SK-N-SH (cell line): ENCODE data around the gene SERTM1. TPM values are rescaled to one million over a fixed set of nuclear protein-coding genes. Genes with fewer than 3 reads are reported as not detected.

Experiments
- CTCF ChIA-PET: fragments of 300-600, 350-600 bp; formaldehyde crosslinking; extraction: SDS; loops from one replicate; lab custom pipeline; 2021; lab: Yijun Ruan, JAX
- POLR2A ChIA-PET: fragments of 350-600 bp; sonication (Branson Sonifier 250); formaldehyde crosslinking; extraction: SDS; loops from one replicate; lab custom pipeline; 2020; ENCODE audit warnings: antibody characterized with exemption, inconsistent platforms; lab: Yijun Ruan, JAX
- DNase-seq: peaks from one replicate; pipeline ENCODE4 v3.0.0; 2012
- H2AFZ ChIP-seq: fragments of 200-600 bp; sonication (generic); 2 replicates; pipeline ENCODE4 v1.8.1; 2016; ENCODE audit warnings: antibody characterized with exemption, mild to moderate bottlenecking, low read depth
- H3F3A ChIP-seq: fragments of 200-600 bp; sonication (generic); replicated peaks from 2 replicates; pipeline ENCODE3; 2016; ENCODE audit warnings: antibody characterized with exemption, mild to moderate bottlenecking; ENCODE audit not compliant: insufficient read depth
- H3K27ac ChIP-seq, 2 experiments: fragments of 200-500 bp in 1 of 2; fragments of 200-600 bp in 1 of 2; sonication (Bioruptor generic) in 1 of 2; sonication (generic), shearing (Covaris generic) in 1 of 2; 2 replicates each; pipeline versions ENCODE4 v1.5.1 to v1.6.1; 2014 to 2016; ENCODE audit warnings: low read depth in 2 of 2, inconsistent platforms in 1 of 2, low read length in 1 of 2, mild to moderate bottlenecking in 1 of 2, mixed read lengths in 1 of 2
- H3K27me3 ChIP-seq: fragments of 200-600 bp; sonication (generic), shearing (Covaris generic); 2 replicates; pipeline ENCODE4 v1.6.1; 2016; ENCODE audit warnings: mixed run types; ENCODE audit not compliant: insufficient read depth
- H3K36me3 ChIP-seq, 2 experiments: fragments of 200-500 bp in 1 of 2; fragments of 200-600 bp in 1 of 2; sonication (Bioruptor generic) in 1 of 2; sonication (generic) in 1 of 2; replicated peaks in 1 of 2; 2 replicates each; pipeline versions ENCODE3 to v1.5.1; 2014 to 2016; ENCODE audit warnings: low read length in 1 of 2, mild to moderate bottlenecking in 1 of 2; ENCODE audit not compliant: insufficient read depth in 2 of 2, control insufficient read depth in 1 of 2
- H3K4me1 ChIP-seq, 2 experiments: fragments of 200-500 bp in 1 of 2; fragments of 200-600 bp in 1 of 2; sonication (Bioruptor generic) in 1 of 2; sonication (generic), shearing (Covaris generic) in 1 of 2; 2 replicates each; pipeline versions ENCODE4 v1.5.1 to v1.6.1; 2014 to 2016; ENCODE audit warnings: low read depth in 1 of 2, low read length in 1 of 2, mixed run types in 1 of 2; ENCODE audit not compliant: insufficient read depth in 2 of 2, control insufficient read depth in 1 of 2
- H3K4me2 ChIP-seq: fragments of 200-600 bp; sonication (generic), shearing (Covaris generic); 2 replicates; pipeline ENCODE4 v1.6.1; 2017; ENCODE audit warnings: mixed run types
- H3K4me3 ChIP-seq, 2 experiments: fragments of 200-500 bp in 1 of 2; fragments of 200-600 bp in 1 of 2; sonication (Bioruptor generic) in 1 of 2; sonication (generic), shearing (Covaris generic) in 1 of 2; 2 replicates each; pipeline versions ENCODE4 v1.5.1 to v1.8.1; 2014 to 2016; ENCODE audit warnings: low read depth in 2 of 2, inconsistent platforms in 1 of 2, low read length in 1 of 2, mild to moderate bottlenecking in 1 of 2, mixed read lengths in 1 of 2, moderate library complexity in 1 of 2
- H3K79me2 ChIP-seq: fragments of 200-600 bp; sonication (generic); 2 replicates; pipeline ENCODE4 v1.8.1; 2017; ENCODE audit warnings: mild to moderate bottlenecking; ENCODE audit not compliant: insufficient read depth
- H3K9ac ChIP-seq: fragments of 200-600 bp; sonication (generic); 2 replicates; pipeline ENCODE4 v1.6.1; 2017; ENCODE audit warnings: mixed run types
- H3K9me2 ChIP-seq: fragments of 200-600 bp; sonication (generic); 2 replicates; pipeline ENCODE4 v1.6.1; 2017; ENCODE audit warnings: mixed run types
- H3K9me3 ChIP-seq: fragments of 200-600 bp; sonication (generic); 2 replicates; pipeline ENCODE4 v1.6.1; 2017; ENCODE audit warnings: mixed run types, mild to moderate bottlenecking, moderate library complexity
- H4K20me1 ChIP-seq: fragments of 200-600 bp; sonication (generic); 2 replicates; pipeline ENCODE4 v1.6.1; 2017; ENCODE audit warnings: mild to moderate bottlenecking, mixed run types; ENCODE audit not compliant: insufficient read depth
- CHD2 ChIP-seq: fragments of 150-350 bp; IDR thresholded peaks from 2 replicates; pipeline ENCODE4 v1.6.1; 2018; ENCODE audit warnings: low read length; ENCODE audit not compliant: partially characterized antibody
- CTCF ChIP-seq: fragments of 200-600 bp; sonication (generic); IDR thresholded peaks from 2 replicates; pipeline ENCODE4 v1.6.1; 2017; ENCODE audit warnings: antibody characterized with exemption, mild to moderate bottlenecking, moderate library complexity
- ELF1 ChIP-seq: IDR thresholded peaks from 2 replicates; pipeline ENCODE4 v1.4.0; 2012
- EZH2phosphoT487 ChIP-seq: fragments of 200-600 bp; sonication (generic); IDR thresholded peaks from 2 replicates; pipeline ENCODE4 v1.6.1; 2017; ENCODE audit warnings: low read depth, mixed run types, mild to moderate bottlenecking, antibody characterized with exemption, moderate library complexity, borderline replicate concordance
- FOSL2 ChIP-seq: IDR thresholded peaks from 2 replicates; pipeline ENCODE4 v1.4.0; 2012; ENCODE audit warnings: low read depth, mild to moderate bottlenecking, moderate library complexity, borderline replicate concordance
- FOXM1 ChIP-seq: IDR thresholded peaks from 2 replicates; pipeline ENCODE4 v1.4.0; 2012; ENCODE audit warnings: low read depth, mild to moderate bottlenecking
- GATA2 ChIP-seq: sonication (generic); formaldehyde crosslinking; IDR thresholded peaks from 2 replicates; pipeline ENCODE4 v1.5.0; 2020; ENCODE audit warnings: mild to moderate bottlenecking, missing genetic modification reagents
- IRF3 ChIP-seq: fragments of 150-350 bp; IDR thresholded peaks from 2 replicates; pipeline ENCODE4 v1.6.1; 2016; ENCODE audit warnings: mild to moderate bottlenecking, low read depth, low read length
- MEF2A ChIP-seq: IDR thresholded peaks from 2 replicates; pipeline ENCODE4 v1.4.0; 2012; ENCODE audit warnings: low read depth, borderline replicate concordance
- MXI1 ChIP-seq: IDR thresholded peaks from 2 replicates; pipeline ENCODE4 v1.6.1; 2012; ENCODE audit warnings: mild to moderate bottlenecking, low read depth, low read length, improper control_type of control experiment
- NFIC ChIP-seq: IDR thresholded peaks from 2 replicates; pipeline ENCODE4 v1.4.0; 2012; ENCODE audit warnings: borderline replicate concordance
- PBX3 ChIP-seq: IDR thresholded peaks from 2 replicates; pipeline ENCODE4; 2012
- RFX5 ChIP-seq: IDR thresholded peaks from 2 replicates; pipeline ENCODE4 v1.6.1; 2012; ENCODE audit warnings: mild to moderate bottlenecking, improper control_type of control experiment, low read length
- SMC3 ChIP-seq: IDR thresholded peaks from 2 replicates; pipeline ENCODE4 v1.6.1; 2012; ENCODE audit warnings: low read depth, low read length, improper control_type of control experiment
- TCF12 ChIP-seq: IDR thresholded peaks from 2 replicates; pipeline ENCODE4 v1.4.0; 2012
- TEAD4 ChIP-seq: IDR thresholded peaks from 2 replicates; pipeline ENCODE4 v1.4.0; 2012; ENCODE audit warnings: mild to moderate bottlenecking, borderline replicate concordance; ENCODE audit not compliant: insufficient read depth
- YY1 ChIP-seq: IDR thresholded peaks from 2 replicates; pipeline ENCODE4 v1.4.0; 2012; ENCODE audit warnings: low read depth, mild to moderate bottlenecking
- ZBTB33 ChIP-seq: IDR thresholded peaks from 2 replicates; pipeline ENCODE4 v1.4.0; 2012; ENCODE audit warnings: low read depth, borderline replicate concordance
- WGBS: methylation state at CpG from one replicate; pipeline ENCODE4 v1.1.6; 2017; ENCODE audit warnings: low lambda C conversion rate; 5-methylcytosine and 5-hydroxymethylcytosine counted together
- polyA plus RNA-seq, 3 experiments: library from polyadenylated mRNA; depleted of rRNA; stranded (reverse); fragments of >200 nt; gene quantifications; 2 replicates each; pipeline ENCODE4 v1.2.3, GENCODE V29; 2012
- TF ChIP-seq, protein P1 (sequence below): IDR thresholded peaks from 2 replicates; pipeline ENCODE4 v1.4.0; 2012; ENCODE audit warnings: low read depth

The SERTM1 gene
- polyA plus RNA-seq, 1 of the 3 experiments (the other 2 are of a cell fraction): 0.05 TPM

DNA sequence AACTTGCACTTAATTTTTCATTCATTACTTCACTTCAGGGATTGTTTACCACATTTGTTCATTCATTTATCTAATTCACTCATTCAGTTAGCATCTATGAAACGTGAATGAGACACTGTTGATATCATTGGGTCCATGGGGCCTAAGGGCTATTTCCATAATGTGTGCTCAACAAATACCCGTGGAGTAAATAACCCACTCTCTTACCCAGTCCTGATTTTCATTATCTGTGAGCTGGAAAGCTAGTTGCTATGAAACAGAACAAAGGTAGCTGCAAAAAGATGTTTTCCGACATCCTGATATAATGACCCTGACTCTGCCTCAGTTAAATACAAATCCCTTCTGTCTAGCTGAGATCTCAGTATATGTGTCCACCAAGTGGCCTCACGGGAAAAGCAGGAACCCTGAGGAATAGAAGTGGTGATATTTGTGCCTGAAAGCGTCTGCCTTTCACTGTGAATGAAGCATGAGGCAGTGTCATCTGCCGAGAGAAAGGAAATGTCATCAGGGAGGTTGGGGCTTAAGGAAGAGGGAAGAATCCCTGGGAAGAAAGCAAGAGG is 63.8 kb downstream of the SERTM1 start:
- DNase-seq: no peak
- Histone ChIP-seq H4K20me1 (no peaks in the 10 kb centered on the region), H3K79me2 (no peaks in the 10 kb centered on the region), H3K9me2 (no peaks in the 10 kb centered on the region), H3K9ac (no peak overlapping the region), H3K4me2 (no peak overlapping the region), H3K9me3 (no peaks in the 10 kb centered on the region), H3K4me3 (no peak overlapping the region), H3F3A (no peaks in the 10 kb centered on the region), H3K27ac (no peak overlapping the region), H3K27me3 (no peaks in the 10 kb centered on the region), H3K4me1 (no peaks in the 10 kb centered on the region; a peak in 1 of 4 replicates), H2AFZ (no peak overlapping the region), H3K36me3 (no peaks in the 10 kb centered on the region)
- TF ChIP-seq TEAD4 (no peak), YY1 (no peak), FOXM1 (no peak), RFX5 (no peak), NFIC (no peak)
- WGBS: 33% methylated on average over 6 of the region's 6 CpGs
- CTCF ChIA-PET: interaction anchor here (1.0 to 5.1 kb wide), 7 partner anchors 16 to 455 kb away, joined by 3 to 43 read pairs (median 6); no protein-coding TSS in a partner anchor
- POLR2A ChIA-PET: no interaction called here

DNA sequence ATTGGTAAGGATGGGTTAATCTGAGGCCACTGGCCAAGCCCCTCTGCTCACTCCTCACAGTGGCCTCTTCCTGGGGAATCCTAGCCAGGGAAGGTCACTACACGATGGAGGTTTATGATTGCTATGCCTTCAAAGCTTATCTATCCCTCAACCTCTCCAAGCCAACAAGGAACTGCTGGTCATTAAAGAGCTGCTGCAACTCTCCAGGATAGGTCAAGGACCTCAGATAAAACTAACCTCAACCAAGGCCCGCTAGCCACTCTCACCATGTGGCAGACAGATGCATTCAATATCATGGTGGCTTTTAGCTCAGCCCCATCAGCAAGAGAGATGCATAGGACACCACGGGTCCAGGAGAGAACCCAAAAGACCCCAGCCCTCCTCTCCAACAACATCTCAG is 71.6 kb downstream of the SERTM1 start:
- CTCF ChIA-PET: interaction anchor here (0.6 to 3.2 kb wide), 5 partner anchors 9 to 463 kb away, joined by 3 to 28 read pairs (median 4); no protein-coding TSS in a partner anchor
- H3K27ac ChIP-seq: no peak overlapping the region
- WGBS: 15% methylated on average over 3 of the region's 3 CpGs
- no peaks in the 10 kb centered on the region for H3K36me3 ChIP-seq
- H3K9me2 ChIP-seq: no peaks in the 10 kb centered on the region
- no peak for DNase-seq
- H3K9ac ChIP-seq: no peak overlapping the region
- no peaks in the 10 kb centered on the region for H3K79me2 ChIP-seq
- POLR2A ChIA-PET: no interaction called here
- H3K4me1 ChIP-seq: no peaks in the 10 kb centered on the region
- H3K27me3 ChIP-seq: no peaks in the 10 kb centered on the region; the same call in 1 of the 2 replicates
- H3K4me3 ChIP-seq: no peak overlapping the region
- no peak overlapping the region for H3K4me2 ChIP-seq
- H2AFZ ChIP-seq: 0 out of 2 replicates have a peak overlapping the region, but pooled peaks have one; percentile 44
- H4K20me1 ChIP-seq: no peaks in the 10 kb centered on the region
- no peaks in the 10 kb centered on the region for H3K9me3 ChIP-seq
- no peaks in the 10 kb centered on the region for H3F3A ChIP-seq
- TF ChIP-seq FOSL2: no peak
- TF ChIP-seq NFIC: no peak
- TF ChIP-seq IRF3: no peak
- no peak for TF ChIP-seq EZH2phosphoT487
- TF ChIP-seq ELF1: no peak
- TF ChIP-seq ZBTB33: no peak
- no peak for TF ChIP-seq SMC3
- TF ChIP-seq RFX5: no peak
- TF ChIP-seq, protein P1, sequence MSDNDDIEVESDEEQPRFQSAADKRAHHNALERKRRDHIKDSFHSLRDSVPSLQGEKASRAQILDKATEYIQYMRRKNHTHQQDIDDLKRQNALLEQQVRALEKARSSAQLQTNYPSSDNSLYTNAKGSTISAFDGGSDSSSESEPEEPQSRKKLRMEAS: no peak
- no peak for TF ChIP-seq CTCF
- no peak for TF ChIP-seq FOXM1
- no peak for TF ChIP-seq MXI1
- no peak for TF ChIP-seq GATA2 (CRISPR knock-in tag)
- no peak for TF ChIP-seq PBX3
- TF ChIP-seq TCF12: no peak
- TF ChIP-seq CHD2: no peak
- no peak for TF ChIP-seq MEF2A
